Ovary (tissue), 9 donors: Measurements from ENCODE around the gene ETV5. TPM values are rescaled to one million over a fixed set of nuclear protein-coding genes. Genes with fewer than 3 reads are reported as not detected.

ENCODE experiments used
- DNase-seq, 5 donors: peaks; one replicate each; pipeline ENCODE4 v3.0.0-alpha.2; 2019 to 2020
- H3K27ac ChIP-seq, 2 donors: fragments of 200-600 bp; one replicate each; pipeline versions ENCODE4 v1.5.1 to v1.8.0; 2019 to 2022
- H3K27me3 ChIP-seq: fragments of 200-600 bp; one replicate; pipeline ENCODE4 v1.8.0; 2022
- H3K36me3 ChIP-seq: fragments of 200-600 bp; sonication (generic); one replicate; pipeline ENCODE4 v1.5.1; 2019
- H3K4me1 ChIP-seq: one replicate; pipeline ENCODE4 v1.8.1; 2013; ENCODE audit warnings: mild to moderate bottlenecking, moderate library complexity; ENCODE audit not compliant: insufficient read depth
- H3K4me3 ChIP-seq: fragments of 200-600 bp; sonication (generic); one replicate; pipeline ENCODE4 v1.5.1; 2017
- H3K9me3 ChIP-seq, 2 donors: fragments of 200-600 bp in 1 of 2; sonication (generic) in 1 of 2; one replicate each; pipeline versions ENCODE4 v1.5.1 to v1.8.1; 2013 to 2019; ENCODE audit warnings: mild to moderate bottlenecking in 1 of 2, moderate library complexity in 1 of 2
- EP300 ChIP-seq: sonication (generic); formaldehyde crosslinking; IDR thresholded peaks from one replicate; pipeline ENCODE4 v1.6.1; 2017; ENCODE audit warnings: antibody characterized with exemption
- POLR2A ChIP-seq: fragments of 450-650 bp; IDR thresholded peaks from one replicate; pipeline ENCODE4 v1.6.1; 2017; ENCODE audit warnings: antibody characterized with exemption, mild to moderate bottlenecking, moderate library complexity
- WGBS, 3 donors: extraction: QIAGEN DNeasy Blood & Tissue Kit in 1 of 3; methylation state at CpG; one replicate each; pipeline versions ENCODE4 v1.1.5 to v1.1.7; 2013 to 2017; 5-methylcytosine and 5-hydroxymethylcytosine counted together
- intact Hi-C, 4 donors: fragments of 100-400 bp; cut with DNase I; formaldehyde crosslinking; loops; one replicate each; pipeline versions ENCODE4 v1.11.0 to v1.15.1; 2022 to 2023
- polyA plus RNA-seq, 2 donors: library from polyadenylated mRNA; stranded (reverse); fragments of 200-250 nt in 1 of 2; fragments of 350-450 nt in 1 of 2; fragmentation: Illumina TruSeq in 1 of 2; extraction: RNeasy Lipid Tissue Mini Kit (QIAGEN cat#74804) in 1 of 2; gene quantifications; one replicate each; pipeline ENCODE4 v1.2.3, GENCODE V29; 2013 to 2014
- total RNA-seq, 7 donors: library from RNA; depleted of rRNA in 2 of 7; stranded (reverse); fragments of >200 nt in 2 of 7; fragmentation: NEBNext Ultra II Directional in 3 of 7; extraction: Animal tissue kit (Norgen Biotek cat#: 25700) in 3 of 7; gene quantifications; one replicate each; pipeline versions ENCODE4 v1.1.0 to v1.2.4, GENCODE V29; 2016 to 2023
- TF ChIP-seq, protein P1 (sequence below), 3 donors: fragments of 450-650 bp in 2 of 3; fragments of 200-600 bp in 1 of 3; IDR thresholded peaks; one replicate each; pipeline versions ENCODE4 v1.5.1 to v1.8.0; 2016 to 2022; ENCODE audit warnings: antibody characterized with exemption in 3 of 3, mild to moderate bottlenecking in 1 of 3
- donor health status: DM: no; HTN: no; CAD: no; lungs with moderate emphysema.
- donor health status: DM: no; HTN: no; CAD: no.
- donor health status: Bipolar disorder and iron deficiency.
- donor health status: DM: yes; HTN: yes; CAD: no.
- donor health status: DM: no; HTN: no; CAD: no.
- donor health status: DM: yes; HTN: yes; CAD: no.

The ETV5 gene
- total and polyA plus RNA-seq, 9 donors, result 1.8 to 20.4 (median 6.6) TPM

DNA sequence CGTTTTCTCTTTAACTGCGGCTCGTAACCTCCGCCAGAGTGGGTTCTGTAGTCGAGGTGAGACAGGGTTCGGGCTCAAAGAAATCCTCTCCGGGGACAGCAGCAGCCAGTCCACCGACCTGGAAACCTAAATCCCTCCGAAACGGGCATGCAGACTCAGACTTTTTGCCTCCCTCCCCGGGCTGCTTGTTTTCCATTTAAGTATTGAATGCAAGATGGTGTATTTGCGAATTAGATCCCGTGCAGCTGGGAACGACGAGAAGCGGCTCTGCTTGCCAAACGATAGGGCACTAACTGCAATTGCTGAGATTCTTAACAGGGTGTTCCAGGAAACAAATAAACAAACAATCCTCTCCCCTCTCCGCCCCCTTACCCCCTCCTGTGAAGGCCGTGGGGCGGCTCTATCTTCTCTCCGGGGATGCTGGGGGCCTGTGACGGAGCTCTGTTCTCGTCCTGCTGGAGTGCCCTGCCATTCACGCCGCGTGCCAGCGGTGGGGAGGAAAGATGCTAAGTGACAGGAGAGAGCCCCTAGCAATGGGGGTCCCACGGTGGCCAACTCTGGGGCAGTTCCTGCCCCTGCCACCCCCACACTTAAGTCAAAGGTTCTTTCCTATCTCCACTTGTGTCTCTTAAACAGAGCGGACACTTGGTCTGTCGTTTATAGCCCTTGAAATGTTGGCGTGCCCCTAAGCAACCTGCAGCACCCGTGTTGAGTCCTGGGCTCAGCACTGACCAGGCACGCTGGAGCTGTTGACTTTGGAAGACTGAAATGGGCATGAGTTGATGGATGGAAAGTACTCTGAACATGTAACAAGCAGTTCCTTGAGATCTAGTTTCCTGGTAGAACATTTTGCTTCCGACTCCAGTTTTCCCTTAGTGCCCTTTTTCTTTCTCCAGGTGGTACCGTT is 1.3 kb upstream of the ETV5 start:
- WGBS, 3 donors, result 2 to 5% (median 3%) methylated on average over 35 of the region's 35 CpGs
- intact Hi-C loops, result loop anchor here in 1 of 4 donors (2.0 to 10.0 kb wide), 2 partner anchors 169 to 465 kb away; partner anchors contain the start of gene DNAJB11
- H3K4me3 ChIP-seq, result peak overlapping the region; percentile 45
- H3K36me3 ChIP-seq, result no peaks in the 10 kb centered on the region
- H3K27ac ChIP-seq, result no peak overlapping the region
- H3K27me3 ChIP-seq, result no peaks in the 10 kb centered on the region
- H3K4me1 ChIP-seq, result peaks cover 7% of the 10 kb centered on the region
- no peaks in the 10 kb centered on the region for H3K9me3 ChIP-seq
- TF ChIP-seq, protein P1, sequence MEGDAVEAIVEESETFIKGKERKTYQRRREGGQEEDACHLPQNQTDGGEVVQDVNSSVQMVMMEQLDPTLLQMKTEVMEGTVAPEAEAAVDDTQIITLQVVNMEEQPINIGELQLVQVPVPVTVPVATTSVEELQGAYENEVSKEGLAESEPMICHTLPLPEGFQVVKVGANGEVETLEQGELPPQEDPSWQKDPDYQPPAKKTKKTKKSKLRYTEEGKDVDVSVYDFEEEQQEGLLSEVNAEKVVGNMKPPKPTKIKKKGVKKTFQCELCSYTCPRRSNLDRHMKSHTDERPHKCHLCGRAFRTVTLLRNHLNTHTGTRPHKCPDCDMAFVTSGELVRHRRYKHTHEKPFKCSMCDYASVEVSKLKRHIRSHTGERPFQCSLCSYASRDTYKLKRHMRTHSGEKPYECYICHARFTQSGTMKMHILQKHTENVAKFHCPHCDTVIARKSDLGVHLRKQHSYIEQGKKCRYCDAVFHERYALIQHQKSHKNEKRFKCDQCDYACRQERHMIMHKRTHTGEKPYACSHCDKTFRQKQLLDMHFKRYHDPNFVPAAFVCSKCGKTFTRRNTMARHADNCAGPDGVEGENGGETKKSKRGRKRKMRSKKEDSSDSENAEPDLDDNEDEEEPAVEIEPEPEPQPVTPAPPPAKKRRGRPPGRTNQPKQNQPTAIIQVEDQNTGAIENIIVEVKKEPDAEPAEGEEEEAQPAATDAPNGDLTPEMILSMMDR (IDR thresholded peaks at IDR 0.05), result no peak
- no peak for TF ChIP-seq POLR2A
- no peak for TF ChIP-seq EP300
- DNase-seq, result peak in 3 of 5 donors; percentile 30 to 41 (median 36)

DNA sequence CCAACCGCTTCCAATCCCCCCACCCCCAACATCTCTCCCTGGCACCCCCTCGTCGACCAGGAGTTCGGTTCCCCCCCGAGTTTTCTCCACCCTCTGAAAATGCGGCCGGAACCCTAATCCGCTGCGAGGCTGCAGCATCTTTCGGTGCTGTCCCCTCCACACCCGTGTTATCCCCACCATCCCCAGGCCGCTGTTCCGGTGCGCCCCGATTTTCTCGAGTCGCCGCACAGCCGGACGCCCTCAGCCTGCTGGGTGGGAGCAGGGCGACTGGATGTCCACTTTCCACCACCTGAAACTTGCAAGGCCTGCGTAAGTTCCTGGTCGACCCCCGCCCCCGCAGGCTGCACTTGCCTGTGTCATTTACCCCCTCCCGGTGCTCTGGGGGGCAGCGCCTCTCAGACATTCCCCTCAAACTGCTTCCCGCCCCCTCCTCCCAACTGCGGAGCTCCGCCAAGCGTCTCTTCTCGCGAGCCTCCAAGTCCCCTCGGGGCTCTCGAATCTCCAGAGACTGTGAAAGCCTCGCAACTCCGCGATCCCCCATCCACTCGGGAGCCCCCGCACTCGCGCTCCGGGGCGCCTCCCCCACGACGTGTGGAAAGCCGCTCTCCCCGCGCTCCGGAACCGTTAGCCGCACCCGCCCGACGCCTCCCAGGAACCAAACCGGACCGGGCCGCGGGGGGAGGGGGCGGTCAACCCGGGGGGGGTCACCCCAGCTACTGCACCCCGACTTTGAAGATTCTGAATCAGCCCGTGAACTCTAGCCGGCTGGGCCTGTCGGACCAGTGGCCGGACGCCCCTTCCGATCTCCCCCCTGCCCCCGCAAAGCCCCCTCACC is 566 bp downstream of the ETV5 start:
- 0 to 1% (median 0%) methylated on average over 34 to 69 of the region's 69 CpGs for WGBS, 3 donors
- DNase-seq, result peak in 3 of 5 donors; percentile 51 to 66 (median 62)
- TF ChIP-seq, protein P1 (IDR thresholded peaks at IDR 0.05), result no peak
- TF ChIP-seq POLR2A (no peak), EP300 (no peak)
- H3K27me3 ChIP-seq, result no peaks in the 10 kb centered on the region
- H3K4me3 ChIP-seq, result peak overlapping the region; percentile 64
- no peaks in the 10 kb centered on the region for H3K9me3 ChIP-seq
- H3K36me3 ChIP-seq, result no peaks in the 10 kb centered on the region
- peaks cover 7% of the 10 kb centered on the region for H3K4me1 ChIP-seq
- peak overlapping the region in 1 of 2 donors; percentile 50 for H3K27ac ChIP-seq
- intact Hi-C loops, result loop anchor here in 1 of 4 donors (2.0 to 10.0 kb wide), 2 partner anchors 168 to 466 kb away; partner anchors contain the start of gene DNAJB11

DNA sequence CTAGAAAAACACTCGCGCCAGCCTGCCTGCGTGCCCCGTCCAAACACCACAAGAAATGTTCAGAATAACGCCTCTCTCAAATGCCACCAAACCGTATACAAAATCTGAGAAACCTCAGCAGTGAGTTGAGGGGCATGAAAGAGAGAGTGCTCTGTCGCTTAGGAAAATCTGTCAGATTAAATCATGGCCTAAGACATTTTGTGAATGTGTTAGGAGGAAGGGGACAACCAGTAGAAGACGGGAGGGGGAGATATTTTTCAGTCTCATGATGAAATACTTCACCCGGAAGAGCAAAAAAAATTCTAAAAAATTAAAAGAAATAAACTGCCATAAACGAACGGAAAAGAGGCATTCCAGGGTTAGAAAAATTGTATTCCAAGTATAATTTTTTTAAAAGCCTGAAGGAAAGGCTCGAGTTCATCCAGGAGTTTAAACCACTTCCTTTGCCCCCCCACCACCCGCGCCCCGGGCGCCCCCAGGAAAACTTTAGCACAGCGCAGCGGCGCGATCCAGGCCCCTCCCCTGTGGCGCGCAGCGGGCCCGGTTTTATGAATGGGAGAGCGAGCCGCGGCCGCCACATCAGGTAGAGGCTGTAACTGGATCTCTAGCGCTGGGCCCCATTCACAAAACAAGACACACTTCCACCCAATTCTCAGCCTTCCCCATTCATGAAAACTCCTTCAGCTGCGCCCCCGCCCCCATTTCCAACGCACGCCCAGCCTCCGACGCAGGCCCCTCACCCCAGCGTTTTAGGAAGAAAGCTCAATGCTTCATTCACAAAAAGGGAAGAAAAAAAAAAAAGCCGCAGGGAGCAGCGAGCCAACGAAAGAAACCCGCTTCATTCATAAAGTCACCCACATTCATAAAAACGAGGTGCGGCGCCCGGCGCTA is 1.4 kb downstream of the ETV5 start:
- Histone ChIP-seq H3K27me3 (no peaks in the 10 kb centered on the region), H3K9me3 (no peaks in the 10 kb centered on the region), H3K36me3 (no peaks in the 10 kb centered on the region), H3K4me1 (peaks cover 7% of the 10 kb centered on the region), H3K4me3 (peak overlapping the region; percentile 64), H3K27ac (no peak overlapping the region)
- WGBS, 3 donors, result 3 to 5% (median 4%) methylated on average over 45 of the region's 45 CpGs
- DNase-seq, result peak; percentile 43 to 61 (median 47)
- TF ChIP-seq POLR2A (no peak), EP300 (no peak)
- TF ChIP-seq, protein P1 (IDR thresholded peaks at IDR 0.05), result no peak
- intact Hi-C loops, result loop anchor here in 1 of 4 donors (2.0 to 10.0 kb wide), 2 partner anchors 167 to 467 kb away; partner anchors contain the start of gene DNAJB11
